Stimulated activated naive CD4-positive, alpha-beta T cell treated with Interleukin-2 at 50 U/mL for 16 hours (primary cell): ENCODE data around the gene SNTG2.
A peak's percentile ranks its signal among the peaks of the same experiment; 100 is the strongest.
"Not testable (repeated sequence)": the region's sequence is repeated elsewhere in the genome, so short reads cannot be mapped to it uniquely, and the experiment has no call there.

ENCODE experiments used
- DNase-seq: peaks from one replicate; lab custom pipeline; 2025; lab: John Stamatoyannopoulos, UW

Gene SNTG2

DNA sequence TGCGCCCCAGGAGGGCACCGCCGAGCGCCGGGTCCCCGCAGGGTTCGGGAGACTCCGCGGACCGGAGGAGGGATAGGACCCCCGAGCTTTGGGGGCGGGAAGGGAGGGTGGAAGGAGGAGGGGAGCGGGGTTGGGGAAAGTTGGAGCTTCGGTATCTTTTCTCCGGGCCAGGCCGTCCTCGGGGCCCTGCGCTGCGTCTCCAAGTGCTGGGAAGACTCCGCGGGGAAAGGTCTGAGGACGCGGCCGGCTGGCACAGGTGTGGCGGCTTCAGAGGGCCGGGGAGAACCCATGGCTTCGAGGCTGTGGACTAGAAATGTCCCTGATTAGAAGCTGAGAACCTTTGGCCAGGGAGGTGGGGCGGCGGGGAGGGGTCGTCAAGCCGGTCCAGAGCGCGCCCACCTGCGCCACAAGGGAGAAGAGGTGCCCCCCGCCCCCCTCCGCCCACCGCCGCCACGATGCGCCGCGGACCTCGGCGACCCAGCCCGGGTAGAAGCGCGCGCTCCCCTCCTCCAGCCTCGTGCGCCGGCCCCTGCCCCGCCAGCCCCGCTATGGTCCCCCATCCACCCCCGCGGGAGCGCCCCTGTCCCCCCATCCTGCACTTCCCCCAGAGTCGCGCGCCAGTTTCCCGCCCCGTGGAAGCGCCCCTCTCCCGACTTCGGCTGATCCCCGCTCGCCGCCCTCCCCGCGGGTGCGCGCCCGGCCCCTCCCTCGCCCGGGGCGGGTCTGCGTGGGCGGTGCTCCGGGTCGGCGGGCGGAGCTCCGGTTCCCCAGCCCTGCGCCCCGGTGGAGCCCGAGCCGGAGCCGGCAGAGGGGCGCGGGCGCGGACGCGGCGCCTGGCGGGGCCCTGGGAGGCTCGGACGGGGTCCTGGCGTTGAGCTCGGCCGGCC is at the start of gene SNTG2:
Gene SNTG2, plus strand, starts transcription at position 770 of the 887 bp plus-strand sequence. CDS start 148 bp downstream, outside the sequence.
- peak; percentile 27 for DNase-seq

DNA sequence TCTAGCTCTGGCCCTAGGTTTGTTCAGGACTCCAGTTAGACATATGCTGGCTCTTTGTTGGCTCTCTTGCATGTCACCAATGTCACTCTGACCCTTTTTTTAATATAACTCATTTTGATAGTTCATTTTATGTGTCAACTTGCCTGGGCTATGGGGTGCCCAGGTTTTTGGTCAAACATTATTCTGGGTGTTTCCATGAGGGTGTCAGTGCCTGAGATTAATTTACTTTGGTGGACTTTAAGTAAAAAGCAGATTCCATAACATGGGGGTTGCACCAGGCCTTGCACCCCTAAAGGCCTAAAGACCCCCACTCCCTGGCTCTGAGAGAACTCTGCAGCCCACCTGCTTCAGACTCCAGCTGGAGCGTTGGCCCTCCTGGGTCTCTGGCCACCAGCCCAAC is 48.1 kb upstream of the SNTG2 start:
- no peak for DNase-seq

DNA sequence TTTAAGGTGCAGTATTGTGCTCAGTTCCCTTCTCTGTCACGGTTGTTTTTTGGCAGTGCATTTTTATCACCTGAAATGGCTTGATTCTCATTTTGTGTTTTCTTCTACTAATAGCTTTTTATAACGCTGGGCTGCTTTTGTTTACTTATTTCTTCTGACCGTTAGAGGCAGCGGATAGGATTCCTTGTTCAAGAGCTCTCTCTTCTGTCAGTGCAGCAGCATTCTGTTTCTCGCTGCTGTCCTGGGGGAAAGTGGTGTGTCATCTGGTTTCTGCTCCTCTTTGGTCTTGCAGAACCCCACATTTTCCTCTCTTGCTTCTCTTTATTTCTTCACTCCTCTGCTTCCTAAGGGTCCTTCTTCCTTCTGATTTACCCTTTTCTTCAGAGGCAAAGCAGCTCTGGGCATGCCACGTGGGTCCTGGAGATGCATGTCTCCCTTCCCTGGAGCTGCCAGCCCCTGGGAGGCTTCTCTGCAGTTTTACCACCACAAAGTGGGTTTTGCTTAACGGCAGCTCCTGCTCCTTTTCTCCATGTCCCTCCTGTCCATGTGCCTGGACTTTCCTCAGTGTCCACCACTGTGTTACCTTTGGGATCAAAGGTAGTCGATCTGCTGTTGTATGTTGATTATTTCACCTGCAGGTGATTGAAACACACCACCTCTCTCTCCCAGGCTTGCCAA is 47.3 kb upstream of the SNTG2 start:
- no peak for DNase-seq

DNA sequence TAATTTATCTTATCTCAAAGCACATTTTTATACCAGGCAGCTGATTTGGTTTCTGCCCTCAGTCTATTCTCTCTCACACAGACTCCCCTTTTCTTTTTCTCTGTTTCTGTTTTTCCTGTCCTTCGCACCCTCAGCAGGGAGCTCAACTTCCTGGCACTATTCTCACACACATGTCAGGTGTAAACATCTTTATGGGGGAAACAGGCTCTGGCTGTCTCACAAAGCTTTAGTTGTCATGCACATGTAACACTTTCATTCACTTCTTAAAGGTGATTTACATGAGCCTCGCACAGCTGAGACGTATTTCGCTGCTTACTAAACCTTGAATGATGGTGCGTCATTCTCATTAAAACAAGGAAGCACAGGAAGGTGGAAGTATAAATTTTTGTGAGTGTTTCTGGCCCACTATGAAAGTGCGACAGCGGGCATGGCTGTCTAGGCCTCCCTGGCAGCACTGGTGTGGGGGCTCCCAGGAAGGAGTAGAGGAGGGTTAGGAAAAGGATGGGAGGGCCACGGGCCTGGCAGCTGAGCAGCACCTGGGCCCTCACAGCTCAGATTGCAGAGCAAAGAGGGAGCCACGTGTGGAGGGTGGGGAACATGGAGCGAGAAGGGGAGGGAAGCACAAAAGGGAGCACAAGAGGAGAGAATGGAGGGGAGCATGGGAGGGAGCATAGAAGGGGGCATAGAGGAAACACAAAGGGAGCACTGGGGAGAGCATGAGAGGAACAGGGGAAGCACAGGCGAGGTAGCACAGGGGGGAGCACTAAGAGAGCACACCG is 46.2 kb upstream of the SNTG2 start:
- no peak for DNase-seq

DNA sequence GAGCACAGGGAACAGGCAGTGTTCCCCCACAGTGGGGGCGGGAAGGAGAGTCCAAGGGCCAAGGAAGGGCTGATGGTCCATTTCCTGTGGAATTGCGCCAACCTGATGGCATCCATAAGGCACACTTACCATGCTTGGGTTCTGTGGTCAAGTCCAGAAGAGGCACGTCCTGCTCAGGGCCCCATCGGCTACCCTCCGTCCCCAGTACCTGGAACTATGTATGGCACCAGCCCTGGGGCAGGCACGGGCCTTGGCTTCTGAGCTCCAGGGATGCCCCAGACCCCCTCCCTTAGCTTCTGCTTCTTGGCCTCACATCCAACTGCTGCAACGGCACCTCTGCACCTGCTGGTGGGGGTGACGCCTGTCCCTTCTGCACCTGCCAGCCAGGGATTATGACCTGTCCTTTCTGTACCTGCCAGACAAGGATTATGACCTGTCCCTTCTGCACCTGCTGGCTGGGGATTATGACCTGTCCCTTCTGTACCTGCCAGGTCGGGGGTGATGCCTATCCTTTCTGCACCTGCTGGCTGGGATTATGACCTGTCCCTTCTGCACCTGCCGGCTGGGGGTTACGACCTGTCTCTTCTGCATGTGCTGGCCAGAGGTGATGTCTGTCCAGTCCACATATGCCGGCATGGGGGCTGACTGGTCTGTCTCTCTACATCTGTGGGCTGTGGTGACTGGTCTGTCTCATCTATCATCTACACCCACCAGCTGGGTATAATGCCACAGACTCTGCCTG is 45.4 kb upstream of the SNTG2 start:
- DNase-seq, result no peak

DNA sequence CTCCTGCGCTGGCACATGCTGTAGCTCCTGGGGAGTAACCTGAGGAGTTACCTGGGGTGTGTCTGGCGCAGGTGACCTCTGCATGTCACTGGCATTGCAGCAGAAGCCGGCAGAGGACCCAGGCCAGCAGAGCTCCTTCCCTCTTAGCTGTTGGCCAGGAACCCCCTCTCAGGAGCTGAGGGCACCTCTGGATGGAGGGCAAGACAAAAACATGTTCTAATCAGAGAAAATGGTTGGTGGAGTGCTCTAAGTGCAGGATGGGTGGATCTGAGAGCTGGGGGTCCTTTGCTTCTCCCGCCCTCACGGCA is 44.9 kb upstream of the SNTG2 start:
- no peak for DNase-seq

DNA sequence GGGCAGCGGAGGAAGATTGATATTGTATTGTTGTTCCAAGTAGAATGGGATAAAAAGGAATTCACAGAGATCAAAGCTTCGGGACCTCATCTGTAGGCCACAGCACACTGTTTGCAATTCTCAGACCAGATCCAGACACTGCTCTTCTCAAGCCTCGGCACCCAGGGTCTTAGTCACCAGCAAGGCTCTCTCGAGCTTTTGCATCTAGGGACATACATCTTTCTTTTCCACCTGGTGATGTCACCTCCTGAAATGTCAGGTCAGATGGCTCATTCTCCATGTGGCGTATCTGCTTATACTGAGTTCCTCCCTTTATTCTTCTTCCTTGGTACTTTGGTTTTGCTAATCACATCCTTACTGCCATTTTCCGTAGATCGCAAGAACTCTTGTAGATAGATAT is 42.9 kb upstream of the SNTG2 start:
- no peak for DNase-seq

DNA sequence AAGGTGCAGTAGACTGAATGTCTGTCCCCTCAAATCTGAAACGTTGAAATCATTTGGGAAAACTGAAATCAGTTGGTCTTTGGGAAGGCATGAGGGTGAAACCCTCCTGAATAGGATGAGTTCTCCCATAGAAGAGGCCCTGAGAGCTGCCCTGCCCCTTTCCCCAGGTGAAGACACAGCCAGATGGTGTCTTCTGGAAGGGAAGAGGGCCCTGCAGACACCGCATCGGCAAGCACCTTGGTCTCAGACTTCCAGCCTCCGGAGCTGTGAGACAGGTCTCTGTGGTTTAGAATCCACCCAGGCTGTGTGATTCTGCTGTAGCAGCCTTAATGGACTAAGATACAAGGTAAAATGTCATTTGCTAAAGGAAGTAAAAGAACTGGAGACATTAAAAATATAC is 42.1 kb upstream of the SNTG2 start:
- DNase-seq, result no peak

DNA sequence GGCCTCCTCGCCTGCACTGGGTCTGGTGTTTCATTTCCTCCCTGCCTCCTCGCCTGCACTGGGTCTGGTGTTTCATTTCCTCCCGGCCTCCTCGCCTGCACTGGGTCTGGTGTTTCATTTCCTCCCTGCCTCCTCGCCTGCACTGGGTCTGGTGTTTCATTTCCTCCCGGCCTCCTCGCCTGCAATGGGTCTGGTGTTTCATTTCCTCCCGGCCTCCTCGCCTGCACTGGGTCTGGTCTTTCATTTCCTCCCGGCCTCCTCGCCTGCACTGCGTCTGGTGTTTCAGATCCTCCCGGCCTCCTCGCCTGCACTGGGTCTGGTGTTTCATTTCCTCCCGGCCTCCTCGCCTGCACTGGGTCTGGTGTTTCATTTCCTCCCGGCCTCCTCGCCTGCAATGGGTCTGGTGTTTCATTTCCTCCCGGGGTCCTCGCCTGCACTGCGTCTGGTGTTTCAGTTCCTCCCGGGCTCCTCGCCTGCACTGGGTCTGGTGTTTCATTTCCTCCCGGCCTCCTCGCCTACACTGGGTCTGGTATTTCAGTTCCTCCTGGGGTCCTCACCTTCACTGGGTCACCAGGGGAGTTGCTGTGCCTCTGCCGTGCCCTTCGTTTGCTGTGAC is 40.8 kb upstream of the SNTG2 start:
- DNase-seq, result not testable (repeated sequence)

DNA sequence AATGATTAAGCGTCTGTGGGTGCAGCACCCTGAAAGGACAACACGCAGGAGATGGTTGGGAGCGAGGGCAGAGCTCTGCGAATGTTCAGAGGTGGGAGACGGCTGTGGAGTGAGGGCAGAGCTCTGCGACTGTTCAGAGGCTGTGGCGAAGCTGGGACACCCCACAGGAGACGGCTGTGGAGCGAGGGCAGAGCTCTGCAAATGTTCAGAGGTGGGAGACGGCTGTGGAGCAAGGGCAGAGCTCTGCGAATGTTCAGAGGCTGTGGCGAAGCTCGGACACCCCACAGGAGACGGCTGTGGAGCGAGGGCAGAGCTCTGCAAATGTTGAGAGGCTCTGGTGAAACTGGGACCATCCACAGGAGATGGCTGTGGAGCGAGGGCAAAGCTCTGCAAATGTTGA is 40.0 kb upstream of the SNTG2 start:
- DNase-seq, result no peak

DNA sequence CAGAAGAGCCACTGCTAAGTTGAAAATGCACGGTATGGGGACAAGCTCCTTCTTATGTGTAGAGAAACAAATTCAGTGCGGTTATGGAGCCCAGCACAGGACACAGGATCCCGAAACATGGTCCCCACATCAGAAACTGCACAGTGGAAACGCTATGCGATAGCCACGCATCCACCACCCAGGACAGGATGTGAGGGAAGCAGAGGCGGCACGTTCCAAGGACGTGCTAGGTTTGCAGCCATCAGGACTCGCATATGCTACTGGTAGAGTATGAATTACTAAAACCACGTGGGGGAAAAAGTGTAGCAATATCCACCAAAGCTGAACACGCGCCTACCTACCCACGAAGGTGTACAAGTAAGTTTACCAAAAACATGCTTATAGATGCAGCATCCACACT is 34.7 kb upstream of the SNTG2 start:
- no peak for DNase-seq

DNA sequence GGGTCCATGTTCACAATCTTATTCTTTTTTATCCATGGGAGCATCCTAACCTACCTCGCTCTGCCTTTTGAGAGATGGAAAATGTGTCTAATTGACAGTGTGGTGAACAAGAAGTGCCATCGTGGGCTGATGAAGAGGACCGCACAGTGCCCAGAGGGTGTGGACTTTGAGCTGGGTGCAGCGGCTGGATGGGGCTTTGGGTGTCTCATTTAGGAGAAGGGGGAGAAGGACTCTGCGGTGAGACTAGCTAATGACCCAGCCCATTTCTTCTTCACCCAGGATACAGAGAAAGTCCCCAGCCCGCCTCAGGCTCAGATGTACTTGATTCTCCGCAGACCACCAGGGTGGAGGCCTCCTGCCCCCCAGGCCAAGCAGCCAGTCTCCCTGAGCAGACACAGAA is 33.7 kb upstream of the SNTG2 start:
- DNase-seq, result no peak

DNA sequence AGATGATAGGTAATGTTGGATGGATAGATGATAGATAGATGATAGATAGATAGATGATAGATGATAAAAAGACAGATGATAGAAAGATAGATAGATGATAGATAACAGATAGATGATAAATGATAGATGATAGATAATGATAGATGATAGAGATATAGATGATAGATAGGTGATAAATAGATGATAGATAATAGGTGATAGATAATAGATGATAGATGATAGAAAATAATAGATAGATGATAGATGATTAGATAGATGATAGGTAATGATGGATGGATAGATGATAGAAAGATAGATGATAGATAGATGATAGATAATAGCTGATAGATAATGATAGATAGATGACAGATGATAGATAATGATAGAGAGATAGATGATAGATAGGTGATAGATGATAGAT is 31.0 kb upstream of the SNTG2 start:
- no peak for DNase-seq

DNA sequence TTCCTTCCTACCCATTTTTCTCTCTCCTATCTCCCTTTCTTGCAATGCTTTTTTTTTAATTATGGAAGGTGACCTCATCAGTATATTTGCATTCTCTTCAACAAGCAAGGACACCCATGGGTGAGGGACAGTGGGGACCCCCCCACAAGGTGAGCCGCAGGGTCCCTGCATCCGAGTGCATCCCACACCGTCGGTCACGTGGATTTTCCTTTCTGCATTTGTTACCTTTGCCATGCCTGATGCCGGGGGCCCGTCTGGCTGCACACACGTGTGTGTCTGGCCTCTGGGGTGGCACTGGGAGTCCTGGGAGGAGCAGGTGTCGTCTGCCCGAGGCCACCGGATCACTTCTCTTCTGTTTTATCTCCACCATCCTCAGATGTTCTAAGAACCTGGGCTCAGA is 30.1 kb upstream of the SNTG2 start:
- DNase-seq, result no peak

DNA sequence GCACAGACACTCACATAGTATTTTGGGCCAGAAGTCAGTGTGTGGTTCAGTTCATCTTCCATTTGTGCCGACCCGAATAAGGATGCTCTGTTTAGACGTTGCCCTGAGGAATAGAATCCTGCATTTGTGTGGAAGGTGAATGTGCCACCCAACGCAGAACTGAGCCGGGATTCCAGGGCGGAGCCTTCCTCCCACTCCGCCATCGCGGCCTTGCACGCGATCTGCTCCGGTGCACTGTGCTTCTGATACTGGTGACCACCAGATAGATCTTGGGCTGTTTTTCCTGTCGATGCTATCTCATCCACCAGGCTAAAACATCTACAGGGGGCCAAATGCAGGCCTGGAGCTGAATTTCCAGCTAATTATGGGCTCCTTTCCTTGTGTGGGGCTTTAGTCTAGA is 29.6 kb upstream of the SNTG2 start:
- no peak for DNase-seq

DNA sequence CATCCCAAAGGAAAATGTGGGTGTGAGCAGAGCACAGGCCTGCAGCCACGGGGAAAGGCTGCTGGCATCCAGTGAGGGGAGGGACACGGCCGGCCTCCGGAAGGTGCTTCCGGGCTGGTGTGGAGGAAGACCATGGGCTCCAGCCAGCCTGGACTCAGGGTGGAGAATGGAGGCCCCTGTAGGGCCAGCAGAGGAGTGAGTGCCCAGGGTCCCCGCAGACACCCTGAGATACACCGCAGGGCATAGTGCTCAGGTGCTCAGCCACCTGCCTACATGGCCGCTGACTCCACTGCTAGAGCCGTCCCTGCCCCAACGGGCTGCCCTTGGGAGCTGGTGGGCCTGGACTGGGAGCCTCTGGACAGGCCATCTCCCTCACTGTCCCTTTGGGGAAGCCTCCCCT is 28.5 kb upstream of the SNTG2 start:
- no peak for DNase-seq

DNA sequence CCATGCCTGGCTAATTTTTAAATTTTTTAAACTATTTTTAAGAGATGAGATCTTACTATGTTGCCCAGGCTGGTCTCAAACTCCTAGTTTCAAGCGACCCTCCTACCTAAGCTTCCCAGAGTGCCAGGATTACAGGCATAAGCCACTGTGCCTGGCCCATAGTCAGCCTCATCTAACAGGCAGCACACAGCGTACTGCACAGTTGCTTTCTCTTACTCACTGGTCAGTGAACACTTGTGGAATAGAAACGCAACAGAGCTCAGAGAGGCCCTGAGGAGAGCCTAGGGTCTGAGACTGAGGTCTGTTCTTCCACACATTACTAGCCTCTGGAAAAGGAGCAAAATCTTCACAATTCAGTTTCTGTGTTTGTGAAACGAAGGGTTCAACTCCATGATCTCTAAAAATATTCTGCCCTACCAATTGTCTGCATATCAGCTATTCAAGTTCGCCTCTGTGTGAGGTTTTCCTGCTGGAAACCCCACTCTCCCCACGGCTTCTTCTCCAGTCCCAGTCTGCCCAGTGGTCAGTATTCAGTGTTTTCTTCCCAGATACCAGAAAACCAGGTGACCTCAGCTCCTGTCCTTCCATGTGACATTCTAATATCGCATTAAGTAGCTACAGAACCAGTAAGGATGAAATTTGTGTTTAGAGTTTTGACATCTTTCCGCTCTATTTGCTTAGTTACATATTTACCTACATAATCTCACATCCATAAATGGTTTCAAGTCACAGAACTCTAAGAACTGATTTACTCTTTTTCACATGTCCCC is 26.6 kb upstream of the SNTG2 start:
- DNase-seq, result no peak

DNA sequence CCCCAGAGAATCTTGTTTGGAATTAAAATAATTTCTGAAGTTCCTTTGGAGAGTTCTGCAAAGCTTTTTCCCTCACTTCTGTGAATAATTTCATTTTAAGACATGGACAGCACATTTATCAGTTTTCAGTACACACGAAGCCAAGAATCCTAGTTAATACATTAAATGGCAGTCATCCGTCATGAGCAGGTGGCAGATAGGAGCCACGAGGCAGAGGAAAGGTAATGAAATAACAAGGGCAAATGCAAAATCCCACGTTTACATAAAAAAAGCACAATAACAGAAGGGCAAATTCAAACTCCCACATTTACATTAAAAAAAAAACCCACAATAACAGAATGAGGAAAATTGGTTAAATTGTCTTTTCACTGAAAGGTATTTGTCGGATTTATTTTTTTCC is 25.9 kb upstream of the SNTG2 start:
- no peak for DNase-seq

DNA sequence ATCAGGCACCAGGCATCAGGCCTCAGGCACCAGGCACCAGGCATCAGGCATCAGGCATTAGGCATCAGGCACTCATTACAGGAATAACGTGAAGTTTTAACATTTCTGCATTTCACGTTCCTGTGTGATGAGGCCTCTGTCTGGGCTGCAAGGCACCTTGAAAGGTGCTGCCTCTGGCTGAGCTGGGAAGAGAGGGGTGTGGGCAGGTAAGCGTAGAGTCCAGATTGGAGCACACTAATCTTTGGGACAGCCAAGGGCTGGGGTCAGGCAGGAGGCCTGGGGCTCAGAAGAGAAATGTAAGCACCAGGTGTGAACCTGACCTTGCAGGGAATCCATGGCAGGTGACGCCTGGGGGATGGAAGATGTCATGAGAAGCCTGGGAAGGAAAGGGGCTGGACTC is 25.3 kb upstream of the SNTG2 start:
- DNase-seq, result no peak

DNA sequence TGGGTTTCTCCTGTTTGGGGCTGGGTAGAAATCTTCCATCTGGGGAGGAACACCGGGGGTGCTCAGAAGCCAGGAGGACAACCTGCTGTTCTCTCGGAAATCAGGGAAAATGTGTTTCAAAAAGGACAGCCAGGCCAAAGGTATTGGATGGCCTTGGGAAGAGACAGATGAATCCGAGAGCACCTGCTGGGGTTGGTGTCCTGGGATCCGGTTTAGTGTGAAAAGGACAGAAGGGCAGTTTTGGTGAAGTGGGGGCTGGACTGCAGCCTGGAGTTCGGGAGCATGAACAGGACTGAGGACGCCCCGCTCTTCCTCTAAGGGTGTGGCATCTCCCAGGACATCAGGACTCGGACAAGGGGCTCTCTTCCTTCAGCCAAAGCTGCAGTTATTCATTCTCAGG is 24.9 kb upstream of the SNTG2 start:
- DNase-seq, result no peak

DNA sequence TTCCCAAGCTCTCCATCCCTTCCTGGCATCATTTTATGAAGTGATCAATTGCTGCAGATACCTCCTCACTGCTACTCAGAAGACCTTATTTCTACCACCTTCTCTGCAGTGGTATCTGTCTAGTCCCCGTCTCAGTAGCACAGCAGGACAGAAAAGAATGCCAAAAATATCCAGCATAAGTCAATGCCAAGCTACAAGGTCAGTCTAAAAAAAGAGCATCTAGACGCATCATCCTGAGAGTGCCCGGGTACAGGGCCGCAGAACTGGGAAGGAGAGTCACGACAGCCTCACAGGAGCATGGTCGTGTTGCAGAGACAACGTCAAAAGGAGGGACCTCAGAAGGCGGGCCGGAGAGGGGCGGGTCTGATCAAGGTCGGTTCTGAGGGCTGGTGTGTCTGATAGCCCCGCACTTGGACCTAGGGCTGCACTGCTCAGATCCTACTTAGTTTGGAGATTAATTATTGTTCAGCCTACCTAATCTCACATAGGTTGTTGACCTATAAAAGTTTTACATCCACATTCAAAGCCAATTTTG is 24.3 kb upstream of the SNTG2 start:
- no peak for DNase-seq
